ENCODE data around the gene SNAPIN.

- TF ChIP-seq CTCF (IDR thresholded peaks at IDR 0.05) (no peak), POLR2AphosphoS5 (IDR thresholded peaks at IDR 0.05) (no peak)
Observed at GRCh38 chr1:153685544-153686340, 27.2 kb downstream of the SNAPIN start.

Measured in sigmoid colon (tissue), 4 donors.